Astrocyte (in vitro differentiated cells and primary cell): ENCODE data around the gene DAG1. TPM values are rescaled to one million over a fixed set of nuclear protein-coding genes. Genes with fewer than 3 reads are reported as not detected.

Experiments
- DNase-seq: peaks from one replicate; pipeline ENCODE4 v3.0.0-alpha.2; 2010; ENCODE audit warnings: low read depth
- FAIRE-seq: peaks from 2 replicates; lab custom pipeline; 2011; peaks lifted over from hg19 to GRCh38; lab: Jason Lieb, UNC
- H2AFZ ChIP-seq: 2 replicates; pipeline ENCODE4 v1.6.0; 2012; ENCODE audit warnings: low read depth, low read length, inconsistent platforms
- H3K27ac ChIP-seq: 2 replicates; pipeline ENCODE4 v1.5.1; 2011; ENCODE audit warnings: low read depth, low read length, inconsistent platforms
- H3K27me3 ChIP-seq: 2 replicates; pipeline ENCODE4 v1.6.0; 2011; ENCODE audit warnings: low read length, inconsistent platforms; ENCODE audit not compliant: insufficient read depth
- H3K36me3 ChIP-seq: 2 replicates; pipeline ENCODE4 v1.5.1; 2011; ENCODE audit warnings: low read length, inconsistent platforms; ENCODE audit not compliant: insufficient read depth
- H3K4me1 ChIP-seq: 2 replicates; pipeline ENCODE4 v1.5.1; 2011; ENCODE audit warnings: low read length, inconsistent platforms; ENCODE audit not compliant: insufficient read depth
- H3K4me2 ChIP-seq: 2 replicates; pipeline ENCODE4 v1.6.0; 2012; ENCODE audit warnings: low read length, inconsistent platforms
- H3K4me3 ChIP-seq: 2 replicates; pipeline ENCODE4 v1.5.1; 2011; ENCODE audit warnings: low read depth, mild to moderate bottlenecking, low read length, inconsistent platforms; ENCODE audit not compliant: insufficient read depth
- H3K79me2 ChIP-seq: 2 replicates; pipeline ENCODE4 v1.6.0; 2012; ENCODE audit warnings: mild to moderate bottlenecking, low read length, inconsistent platforms; ENCODE audit not compliant: insufficient read depth
- H3K9ac ChIP-seq: 2 replicates; pipeline ENCODE4 v1.6.0; 2012; ENCODE audit warnings: mild to moderate bottlenecking, low read length, inconsistent platforms
- H3K9me3 ChIP-seq: 2 replicates; pipeline ENCODE4 v1.5.1; 2012; ENCODE audit warnings: low read depth, mild to moderate bottlenecking, low read length, inconsistent platforms; ENCODE audit not compliant: insufficient read depth
- H4K20me1 ChIP-seq: 2 replicates; pipeline ENCODE4 v1.6.0; 2012; ENCODE audit warnings: low read length, inconsistent platforms; ENCODE audit not compliant: insufficient read depth
- H3K27ac Mint-ChIP-seq: one replicate; pipeline ENCODE4 v1.8.0; 2021; ENCODE audit warnings: mild to moderate bottlenecking, mixed read lengths; ENCODE audit not compliant: unreplicated experiment
- H3K27me3 Mint-ChIP-seq: one replicate; pipeline ENCODE4 v1.8.0; 2021; ENCODE audit warnings: low read depth, mixed read lengths; ENCODE audit not compliant: unreplicated experiment
- H3K36me3 Mint-ChIP-seq: one replicate; pipeline ENCODE4 v1.8.0; 2021; ENCODE audit warnings: low read depth, mixed read lengths; ENCODE audit not compliant: unreplicated experiment
- H3K4me1 Mint-ChIP-seq: one replicate; pipeline ENCODE4 v1.8.0; 2021; ENCODE audit warnings: low read depth, mixed read lengths; ENCODE audit not compliant: unreplicated experiment
- H3K4me3 Mint-ChIP-seq: one replicate; pipeline ENCODE4 v1.8.0; 2021; ENCODE audit warnings: mild to moderate bottlenecking, moderate library complexity, mixed read lengths; ENCODE audit not compliant: unreplicated experiment
- H3K9me3 Mint-ChIP-seq: one replicate; pipeline ENCODE4 v1.8.0; 2021; ENCODE audit warnings: mild to moderate bottlenecking, mixed read lengths; ENCODE audit not compliant: unreplicated experiment
- CTCF ChIP-seq: IDR thresholded peaks from 2 replicates; pipeline ENCODE4 v1.5.1; 2011; ENCODE audit warnings: low read depth, mild to moderate bottlenecking, inconsistent platforms, low read length, moderate library complexity; ENCODE audit not compliant: insufficient read depth
- EZH2 ChIP-seq: IDR thresholded peaks from 2 replicates; pipeline ENCODE4 v1.6.1; 2012; ENCODE audit warnings: mild to moderate bottlenecking, low read length, inconsistent platforms; ENCODE audit not compliant: insufficient read depth
- total RNA-seq: library from RNA; stranded (reverse); gene quantifications from 2 replicates; pipeline ENCODE4 v1.2.1, GENCODE V29; 2021

Gene DAG1
- total RNA-seq, 1 donor from 2014 or later, result 84.3 TPM

DNA sequence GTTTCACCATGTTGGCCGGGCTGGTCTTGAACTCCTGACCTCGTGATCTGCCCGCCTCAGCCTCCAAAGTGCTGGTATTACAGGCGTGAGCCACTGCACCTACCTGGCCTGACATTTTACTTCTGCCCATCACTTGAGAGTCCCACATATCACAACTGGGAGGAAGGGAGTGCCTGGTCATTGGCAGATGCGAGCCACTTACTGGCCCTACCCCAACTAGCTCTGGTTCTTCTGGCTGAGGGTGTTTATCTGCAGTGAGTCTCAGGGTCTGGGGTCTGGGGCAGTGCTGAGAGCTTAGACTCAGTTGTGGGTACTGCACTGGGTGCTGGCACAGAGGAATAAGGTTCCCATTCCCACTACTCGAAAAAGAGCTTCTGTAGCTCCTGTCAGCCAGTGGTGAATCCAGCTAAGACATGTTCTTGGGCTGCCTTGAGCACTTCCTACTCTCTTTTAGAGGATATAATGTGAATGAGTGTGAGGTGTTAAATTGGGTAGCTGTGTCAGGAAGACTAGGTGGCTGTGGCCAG, 30.2 kb downstream of the DAG1 start:
- Histone ChIP-seq H3K27me3 (no peaks in the 10 kb centered on the region), H3K9me3 (no peaks in the 10 kb centered on the region), H3K27ac (peak overlapping the region; percentile 80), H2AFZ (peak overlapping the region; percentile 25), H3K9ac (peak overlapping the region; percentile 78), H4K20me1 (no peaks in the 10 kb centered on the region), H3K36me3 (no peaks in the 10 kb centered on the region), H3K4me2 (peak overlapping the region; percentile 80), H3K79me2 (peaks cover 7% of the 10 kb centered on the region), H3K4me1 (peaks cover 10% of the 10 kb centered on the region), H3K4me3 (no peak overlapping the region)
- peaks cover 10% of the 10 kb centered on the region for H3K4me1 Mint-ChIP-seq
- no peaks in the 10 kb centered on the region for H3K27me3 Mint-ChIP-seq
- TF ChIP-seq EZH2 (no peak), CTCF (no peak)
- peak overlapping the region; percentile 86 for H3K27ac Mint-ChIP-seq
- H3K36me3 Mint-ChIP-seq, result peaks cover 1% of the 10 kb centered on the region
- DNase-seq (no peak), FAIRE-seq (no peak)
- no peaks in the 10 kb centered on the region for H3K9me3 Mint-ChIP-seq
- peak overlapping the region; percentile 30 for H3K4me3 Mint-ChIP-seq

- H4K20me1 ChIP-seq, result no peaks in the 10 kb centered on the region
- no peaks in the 10 kb centered on the region for H3K9me3 ChIP-seq
- no peaks in the 10 kb centered on the region for H3K27me3 ChIP-seq
- peaks cover 10% of the 10 kb centered on the region for H3K4me1 ChIP-seq
- Mint-ChIP-seq H3K27me3 (no peaks in the 10 kb centered on the region), H3K4me1 (peaks cover 10% of the 10 kb centered on the region), H3K27ac (peak overlapping the region; percentile 86), H3K4me3 (peak overlapping the region; percentile 30), H3K36me3 (peaks cover 1% of the 10 kb centered on the region), H3K9me3 (no peaks in the 10 kb centered on the region)
- H3K27ac ChIP-seq, result peak overlapping the region; percentile 80
- H3K79me2 ChIP-seq, result peaks cover 7% of the 10 kb centered on the region
- H3K4me2 ChIP-seq, result peak overlapping the region; percentile 80
- H3K36me3 ChIP-seq, result no peaks in the 10 kb centered on the region
- no peak overlapping the region for H3K4me3 ChIP-seq
- TF ChIP-seq EZH2 (no peak), CTCF (no peak)
- FAIRE-seq (peak; percentile 94), DNase-seq (peak; percentile 99)
- H3K9ac ChIP-seq, result peak overlapping the region; percentile 78
- H2AFZ ChIP-seq, result peak overlapping the region; percentile 25
These were observed 30.9 kb downstream of the DAG1 start for GRCh38 chr3:49500732-49501609.

- Histone ChIP-seq H3K4me2 (no peak overlapping the region), H3K4me3 (no peak overlapping the region), H3K4me1 (peaks cover 10% of the 10 kb centered on the region), H3K36me3 (no peaks in the 10 kb centered on the region), H3K79me2 (peaks cover 7% of the 10 kb centered on the region), H3K9ac (peak overlapping the region; percentile 78), H3K27ac (peak overlapping the region; percentile 80), H3K27me3 (no peaks in the 10 kb centered on the region), H3K9me3 (no peaks in the 10 kb centered on the region), H2AFZ (no peak overlapping the region), H4K20me1 (no peaks in the 10 kb centered on the region)
- TF ChIP-seq CTCF (no peak), EZH2 (no peak)
- Mint-ChIP-seq H3K9me3 (no peaks in the 10 kb centered on the region), H3K27me3 (no peaks in the 10 kb centered on the region), H3K4me3 (no peak overlapping the region), H3K4me1 (peaks cover 10% of the 10 kb centered on the region), H3K27ac (peak overlapping the region; percentile 41), H3K36me3 (peaks cover 1% of the 10 kb centered on the region)
- no peak for FAIRE-seq
- DNase-seq, result no peak
These were observed 31.8 kb downstream of the DAG1 start for GRCh38 chr3:49501842-49502241.
